Common myeloid progenitor, CD34-positive (primary cell): Measurements from ENCODE around the gene PGF.

ENCODE experiments used
- CTCF ChIA-PET: fragments of 350-600 bp; sonication (Branson Sonifier 250); formaldehyde crosslinking; loops from one replicate; lab custom pipeline; 2021; ENCODE audit warnings: antibody characterized with exemption; lab: Charles Lee
- POLR2A ChIA-PET: fragments of 350-600 bp; sonication (Branson Sonifier 250); formaldehyde crosslinking; loops from one replicate; lab custom pipeline; 2021; ENCODE audit warnings: antibody characterized with exemption; lab: Charles Lee
- DNase-seq, 3 donors: peaks; one replicate each; pipeline versions ENCODE4 v3.0.0 to v3.0.0-alpha.2; 2013
- H3K27ac ChIP-seq, 2 experiments: 1 replicate in 1 of 2; 2 replicates in 1 of 2; pipeline ENCODE4 v1.7.0; 2013; ENCODE audit warnings: inconsistent platforms in 2 of 2, low read length in 2 of 2, mild to moderate bottlenecking in 2 of 2, low read depth in 1 of 2, moderate library complexity in 1 of 2; ENCODE audit not compliant: severe bottlenecking in 2 of 2, insufficient read depth in 1 of 2, poor library complexity in 1 of 2
- H3K27me3 ChIP-seq, 5 experiments: replicated peaks in 2 of 5; 1 replicate in 3 of 5; 2 replicates in 2 of 5; pipeline versions ENCODE4 v1.6.1 to v1.7.0; 2013; ENCODE audit warnings: low read length in 4 of 5, mild to moderate bottlenecking in 2 of 5, moderate library complexity in 2 of 5, inconsistent platforms in 1 of 5; ENCODE audit not compliant: insufficient read depth in 5 of 5, control insufficient read depth in 4 of 5
- H3K36me3 ChIP-seq, 4 experiments: 1 replicate in 2 of 4; 2 replicates in 2 of 4; pipeline versions ENCODE4 v1.6.1 to v1.7.0; 2013; ENCODE audit warnings: low read length in 3 of 4, control low read depth in 1 of 4, mild to moderate bottlenecking in 1 of 4; ENCODE audit not compliant: control insufficient read depth in 4 of 4, insufficient read depth in 4 of 4
- H3K4me1 ChIP-seq, 4 experiments: 1 replicate in 3 of 4; 2 replicates in 1 of 4; pipeline versions ENCODE4 v1.6.1 to v1.7.1; 2013; ENCODE audit warnings: low read length in 3 of 4, mild to moderate bottlenecking in 3 of 4, control low read depth in 1 of 4, inconsistent platforms in 1 of 4, moderate library complexity in 1 of 4; ENCODE audit not compliant: control insufficient read depth in 4 of 4, insufficient read depth in 4 of 4; ENCODE audit errors: control extremely low read depth in 1 of 4
- H3K4me3 ChIP-seq, 7 experiments: 1 replicate in 4 of 7; 2 replicates in 3 of 7; pipeline versions ENCODE4 v1.5.1 to v1.7.0; 2013; ENCODE audit warnings: mild to moderate bottlenecking in 7 of 7, low read length in 6 of 7, moderate library complexity in 6 of 7, inconsistent platforms in 2 of 7, low read depth in 2 of 7, control low read depth in 1 of 7; ENCODE audit not compliant: insufficient read depth in 4 of 7, control insufficient read depth in 1 of 7; ENCODE audit errors: extremely low read depth in 1 of 7
- H3K9me3 ChIP-seq, 5 experiments: 1 replicate in 4 of 5; 2 replicates in 1 of 5; pipeline versions ENCODE4 v1.6.1 to v1.7.1; 2013; ENCODE audit warnings: low read length in 4 of 5, mild to moderate bottlenecking in 2 of 5, inconsistent platforms in 1 of 5, low read depth in 1 of 5, moderate library complexity in 1 of 5; ENCODE audit not compliant: control insufficient read depth in 4 of 5, insufficient read depth in 2 of 5; ENCODE audit errors: control extremely low read depth in 1 of 5
- WGBS: methylation state at CpG from one replicate; pipeline ENCODE4 v1.1.5; 2013; ENCODE audit not compliant: insufficient coverage; 5-methylcytosine and 5-hydroxymethylcytosine counted together

Gene PGF

DNA sequence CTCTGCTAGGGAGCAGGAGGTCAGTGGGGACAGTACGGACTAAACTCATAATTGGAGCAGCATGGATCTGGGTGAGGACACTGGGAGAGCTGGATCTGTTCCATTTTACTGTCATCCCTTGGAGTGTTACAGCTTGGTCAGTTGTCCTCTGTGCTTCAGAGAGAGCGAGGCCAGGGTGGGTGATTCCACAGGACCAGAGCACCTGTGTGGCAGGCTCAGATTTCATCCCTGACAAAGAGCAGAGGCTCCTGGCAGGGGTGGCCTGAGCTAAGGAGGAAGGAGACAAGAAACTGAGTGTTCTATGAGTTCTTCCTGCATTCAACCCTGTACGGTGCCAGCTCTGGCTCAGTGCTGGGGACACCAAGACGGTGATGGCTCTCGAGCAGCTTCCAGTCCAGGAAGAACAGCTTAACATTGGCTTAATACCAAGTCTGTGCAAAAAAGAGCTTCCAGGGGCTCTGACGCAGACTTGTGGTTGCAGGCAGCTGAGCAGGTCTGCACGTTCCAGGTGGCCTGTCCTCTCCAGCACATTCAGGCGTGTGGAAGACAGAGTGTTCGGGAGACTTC, 8.4 kb upstream of the PGF start:
- Histone ChIP-seq H3K9me3 (no peaks in the 10 kb centered on the region), H3K4me3 (no peak overlapping the region), H3K4me1 (peaks cover 4 to 32% (median 14%) of the 10 kb centered on the region in 4 experiments), H3K27ac (no peak overlapping the region), H3K27me3 (no peaks in the 10 kb centered on the region), H3K36me3 (no peaks in the 10 kb centered on the region)
- peak; percentile 28 to 61 (median 55) for DNase-seq
- 54% methylated on average over 9 of the region's 9 CpGs for WGBS
- ChIA-PET CTCF (interaction anchor here (1.4 to 2.8 kb wide), 5 partner anchors 9 to 19 kb away, joined by 4 to 12 read pairs (median 5); no protein-coding TSS in a partner anchor), POLR2A (interaction anchor here (1.0 kb wide), 1 partner anchor 9 kb away, joined by 5 read pairs; the partner anchor contains the start of gene PGF)

DNA sequence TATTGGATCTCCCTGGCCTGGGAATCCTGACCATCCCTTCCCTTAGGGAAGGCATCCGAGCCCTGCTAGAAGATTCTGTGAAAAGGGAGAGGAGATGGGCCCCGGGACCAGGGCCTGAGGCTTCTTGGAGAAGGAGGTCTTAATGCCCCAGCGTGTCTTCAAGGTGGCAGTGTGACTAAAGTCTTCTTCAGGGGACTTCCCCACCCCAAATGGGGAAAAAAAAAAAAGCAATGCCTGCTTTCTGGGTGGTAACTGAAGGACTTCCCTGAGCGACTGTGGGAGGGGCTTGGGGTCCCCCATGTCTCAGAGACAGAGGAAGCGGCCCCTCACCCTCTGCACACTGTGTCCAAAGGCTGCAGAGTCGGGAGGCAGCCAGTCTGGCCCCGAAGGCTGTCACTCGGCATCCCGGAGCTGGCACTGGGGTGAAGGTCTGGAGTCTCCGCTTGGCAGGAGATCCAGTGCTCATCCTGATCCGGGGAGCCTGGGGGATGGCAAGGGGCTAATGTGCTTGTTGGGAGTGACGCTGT, 7.8 kb upstream of the PGF start:
- H3K36me3 ChIP-seq = no peaks in the 10 kb centered on the region
- 93% methylated on average over 9 of the region's 12 CpGs for WGBS
- peaks cover 4 to 32% (median 14%) of the 10 kb centered on the region in 4 experiments for H3K4me1 ChIP-seq
- no peaks in the 10 kb centered on the region for H3K9me3 ChIP-seq
- H3K27me3 ChIP-seq = no peaks in the 10 kb centered on the region
- DNase-seq = peak in 1 of 3 donors; percentile 31
- no peak overlapping the region for H3K27ac ChIP-seq
- H3K4me3 ChIP-seq = no peak overlapping the region
- ChIA-PET CTCF (interaction anchor here (1.4 to 2.8 kb wide), 5 partner anchors 10 to 18 kb away, joined by 4 to 12 read pairs (median 5); no protein-coding TSS in a partner anchor), POLR2A (interaction anchor here (1.0 kb wide), 1 partner anchor 8 kb away, joined by 5 read pairs; the partner anchor contains the start of gene PGF)

DNA sequence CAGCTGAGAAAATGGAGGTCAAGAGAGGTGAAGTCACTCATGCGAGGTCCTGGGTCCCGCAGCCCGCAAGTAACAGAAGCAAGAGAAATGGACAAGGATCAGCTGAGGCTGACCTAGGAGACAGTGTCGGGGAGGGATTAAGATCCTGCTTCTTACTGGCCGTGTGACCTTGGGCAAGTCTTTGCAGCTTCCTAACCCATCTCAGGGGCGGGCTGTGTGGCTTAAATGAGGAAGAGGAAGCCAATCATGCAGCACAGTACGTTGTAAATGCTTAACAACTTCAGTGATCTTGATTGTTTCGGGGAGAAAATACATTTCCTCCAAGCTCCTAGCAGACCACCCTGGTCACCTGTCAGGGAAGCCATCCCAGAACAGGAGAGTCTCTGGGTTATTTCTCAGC, 7.1 kb upstream of the PGF start:
- POLR2A ChIA-PET = no interaction called here

DNA sequence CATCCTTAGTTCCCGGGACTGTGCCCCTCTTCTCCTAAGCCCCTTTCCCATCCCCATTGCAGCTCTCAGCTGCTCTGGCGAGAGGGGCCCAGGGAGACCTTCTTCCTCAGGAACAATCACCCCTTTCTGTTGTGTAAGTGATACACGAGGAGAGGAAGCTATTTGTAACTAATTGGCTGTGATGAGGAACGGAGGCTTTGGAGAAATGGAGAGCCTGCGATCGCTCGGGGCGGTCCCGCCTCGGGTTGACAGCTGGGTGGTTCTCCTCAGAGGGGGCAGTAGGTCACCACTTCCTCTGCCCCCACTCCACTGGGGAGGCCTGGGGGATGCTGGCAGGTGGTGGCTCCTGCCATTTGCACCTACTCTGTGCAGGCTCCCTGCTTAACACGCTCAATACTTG, 6.6 kb upstream of the PGF start:
- WGBS = 16% methylated on average over 7 of the region's 11 CpGs
- Histone ChIP-seq H3K4me1 (peaks cover 4 to 32% (median 14%) of the 10 kb centered on the region in 4 experiments), H3K4me3 (no peak overlapping the region), H3K9me3 (no peaks in the 10 kb centered on the region), H3K36me3 (no peaks in the 10 kb centered on the region), H3K27me3 (no peaks in the 10 kb centered on the region), H3K27ac (no peak overlapping the region)
- DNase-seq = no peak
- POLR2A ChIA-PET = no interaction called here
- CTCF ChIA-PET = interaction anchor here (0.8 to 1.6 kb wide), 9 partner anchors 9 to 127 kb away, joined by 3 to 4 read pairs (median 3); partner anchors contain the start of gene RPS6KL1

More for the DNA sequence above, 7.1 kb upstream of the PGF start:
- WGBS = 68% methylated on average over 7 of the region's 8 CpGs
- CTCF ChIA-PET = interaction anchor here (0.8 to 1.3 kb wide), 6 partner anchors 11 to 127 kb away, joined by 3 to 4 read pairs (median 3); partner anchors contain the start of gene RPS6KL1
- H3K27me3 ChIP-seq = no peaks in the 10 kb centered on the region
- H3K36me3 ChIP-seq = no peaks in the 10 kb centered on the region
- peaks cover 4 to 32% (median 14%) of the 10 kb centered on the region in 4 experiments for H3K4me1 ChIP-seq
- H3K9me3 ChIP-seq = no peaks in the 10 kb centered on the region
- H3K4me3 ChIP-seq = no peak overlapping the region
- no peak overlapping the region for H3K27ac ChIP-seq
- DNase-seq = peak in 2 of 3 donors; percentile 43 to 52

DNA sequence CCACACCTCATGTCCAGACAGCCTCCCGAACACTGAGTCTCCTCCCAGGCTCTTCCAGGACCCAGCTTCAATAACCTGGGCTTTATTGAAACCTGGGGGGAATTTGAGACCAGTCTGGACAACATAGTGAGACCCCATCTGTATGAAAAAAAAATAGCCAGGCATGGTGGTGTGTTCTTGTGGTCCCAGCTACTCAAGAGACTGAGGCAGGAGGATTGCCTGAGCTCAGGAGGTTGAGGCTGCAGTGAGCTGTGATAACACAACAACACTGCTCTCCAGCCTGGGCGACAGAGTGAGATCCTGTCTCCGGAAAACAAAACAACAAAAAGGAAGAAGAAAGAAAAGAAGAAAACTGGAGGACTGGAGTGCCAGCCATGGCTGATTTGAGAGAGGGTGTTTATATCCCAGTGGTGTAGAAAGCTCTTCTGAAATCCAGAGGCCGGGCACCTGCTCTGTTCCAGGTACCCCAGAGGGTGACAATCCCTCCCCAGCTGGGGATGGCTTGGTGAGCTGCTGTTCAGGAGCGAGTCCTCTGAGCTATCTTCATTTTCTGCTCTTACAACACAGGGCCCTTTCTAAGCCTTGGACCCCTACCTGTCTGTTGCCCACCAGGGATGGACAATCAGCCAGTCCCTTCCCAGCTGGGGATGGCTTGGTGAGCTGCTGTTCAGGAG, 6.0 kb upstream of the PGF start:
- DNase-seq = no peak
- ChIA-PET POLR2A (no interaction called here), CTCF (interaction anchor here (0.6 to 1.6 kb wide), 9 partner anchors 10 to 128 kb away, joined by 3 to 4 read pairs (median 3); no protein-coding TSS in a partner anchor)
- Histone ChIP-seq H3K36me3 (no peaks in the 10 kb centered on the region), H3K27ac (no peak overlapping the region), H3K4me1 (peaks cover 4 to 32% (median 14%) of the 10 kb centered on the region in 4 experiments), H3K27me3 (no peaks in the 10 kb centered on the region), H3K9me3 (no peaks in the 10 kb centered on the region), H3K4me3 (no peak overlapping the region)
- WGBS = 75% methylated on average over 4 of the region's 5 CpGs

DNA sequence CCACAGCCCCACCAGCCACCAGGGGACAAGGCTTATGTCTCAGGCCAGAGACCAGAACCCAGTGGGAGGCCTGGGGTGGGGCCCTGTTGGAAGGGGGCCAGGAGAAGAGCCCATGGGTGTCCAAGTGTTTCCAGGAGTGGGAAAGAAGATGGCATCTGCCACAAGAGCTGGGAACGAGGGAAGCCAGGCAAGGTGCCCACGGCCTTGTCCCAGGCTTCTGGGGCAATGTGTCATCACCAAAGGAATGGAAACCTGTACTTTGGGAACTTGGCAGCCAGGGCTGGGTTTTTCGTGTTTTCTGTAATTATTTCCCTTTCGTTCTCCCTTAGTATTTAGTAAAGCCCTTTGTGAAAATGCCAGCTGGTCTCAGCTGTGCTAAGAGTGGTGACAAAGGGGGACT, 5.3 kb upstream of the PGF start:
- WGBS = 91% methylated on average over 4 of the region's 4 CpGs
- peaks cover 0 to 4% (median 0%) of the 10 kb centered on the region in 5 experiments for H3K27me3 ChIP-seq

More for the DNA sequence above, 5.3 kb upstream of the PGF start:
- Histone ChIP-seq H3K4me3 (no peak overlapping the region), H3K9me3 (no peaks in the 10 kb centered on the region), H3K4me1 (peaks cover 4 to 32% (median 16%) of the 10 kb centered on the region in 4 experiments), H3K27ac (no peak overlapping the region), H3K36me3 (no peaks in the 10 kb centered on the region)
- ChIA-PET CTCF (interaction anchor here (1.5 to 1.6 kb wide), 2 partner anchors 10 to 352 kb away, joined by 3 to 4 read pairs; no protein-coding TSS in a partner anchor), POLR2A (no interaction called here)
- no peak for DNase-seq
